Upper lobe of left lung (tissue), 6 donors: ENCODE results near the gene CXCR1. TPM values are rescaled to one million over a fixed set of nuclear protein-coding genes. Genes with fewer than 3 reads are reported as not detected.

Experiments used
- ATAC-seq, 2 donors: fragments of 200-7000 bp; cut with Tn5 transposase; one replicate each; pipeline ENCODE4 v1.9.1; 2022; ENCODE audit warnings: mild to moderate bottlenecking in 2 of 2, moderate library complexity in 2 of 2; ENCODE audit not compliant: low FRiP score in 2 of 2
- DNase-seq, 2 donors: peaks; one replicate each; pipeline ENCODE4 v3.0.0-alpha.2; 2019 to 2020
- H3K27ac ChIP-seq, 4 donors: fragments of 200-600 bp; sonication (generic); one replicate each; pipeline ENCODE4 v1.5.1; 2016 to 2019
- H3K27me3 ChIP-seq, 4 donors: fragments of 200-600 bp; sonication (generic); one replicate each; pipeline ENCODE4 v1.5.1; 2017 to 2019
- H3K36me3 ChIP-seq, 4 donors: fragments of 200-600 bp; sonication (generic); one replicate each; pipeline ENCODE4 v1.5.1; 2016 to 2019
- H3K4me1 ChIP-seq, 4 donors: fragments of 200-600 bp; sonication (generic); one replicate each; pipeline ENCODE4 v1.5.1; 2018 to 2019
- H3K4me3 ChIP-seq, 4 donors: fragments of 200-600 bp; sonication (generic); one replicate each; pipeline ENCODE4 v1.5.1; 2017 to 2019; ENCODE audit warnings: mild to moderate bottlenecking in 2 of 4, moderate library complexity in 1 of 4
- H3K9me3 ChIP-seq, 4 donors: fragments of 200-600 bp; sonication (generic); one replicate each; pipeline ENCODE4 v1.5.1; 2018 to 2019
- EP300 ChIP-seq, 4 donors: sonication (generic); formaldehyde crosslinking; IDR thresholded peaks; one replicate each; pipeline ENCODE4 v1.5.1; 2017; ENCODE audit warnings: antibody characterized with exemption in 4 of 4, control low read depth in 2 of 4
- POLR2A ChIP-seq, 4 donors: fragments of 450-650 bp; IDR thresholded peaks; one replicate each; pipeline ENCODE4 v1.5.1; 2016 to 2017; ENCODE audit warnings: antibody characterized with exemption in 4 of 4, mild to moderate bottlenecking in 2 of 4
- POLR2AphosphoS5 ChIP-seq, 2 donors: sonication (generic); formaldehyde crosslinking; IDR thresholded peaks; one replicate each; pipeline ENCODE4 v1.5.1; 2017; ENCODE audit warnings: antibody characterized with exemption in 2 of 2
- WGBS, 2 donors: methylation state at CpG; one replicate each; pipeline ENCODE4 v1.1.5; 2017 to 2018; 5-methylcytosine and 5-hydroxymethylcytosine counted together
- total RNA-seq, 6 donors: library from RNA; depleted of rRNA in 4 of 6; stranded (reverse); fragments of >200 nt in 4 of 6; gene quantifications; one replicate each; pipeline versions ENCODE4 v1.1.0 to v1.2.1, GENCODE V29; 2016 to 2021
- TF ChIP-seq, protein P1 (sequence below), 6 experiments: fragments of 450-650 bp in 4 of 6; fragments of 200-600 bp in 2 of 6; sonication (generic) in 2 of 6; IDR thresholded peaks; one replicate each; pipeline ENCODE4 v1.5.1; 2016 to 2019; ENCODE audit warnings: antibody characterized with exemption in 6 of 6
- donor health status: DM: no; HTN: no; CAD: no; lungs with moderate emphysema.
- donor health status: DM: no; HTN: yes; CAD: no; lungs with severe emphysema.

The CXCR1 gene
- total RNA-seq, 6 donors from 2014 or later, result 1.3 to 17.2 (median 6.4) TPM

DNA sequence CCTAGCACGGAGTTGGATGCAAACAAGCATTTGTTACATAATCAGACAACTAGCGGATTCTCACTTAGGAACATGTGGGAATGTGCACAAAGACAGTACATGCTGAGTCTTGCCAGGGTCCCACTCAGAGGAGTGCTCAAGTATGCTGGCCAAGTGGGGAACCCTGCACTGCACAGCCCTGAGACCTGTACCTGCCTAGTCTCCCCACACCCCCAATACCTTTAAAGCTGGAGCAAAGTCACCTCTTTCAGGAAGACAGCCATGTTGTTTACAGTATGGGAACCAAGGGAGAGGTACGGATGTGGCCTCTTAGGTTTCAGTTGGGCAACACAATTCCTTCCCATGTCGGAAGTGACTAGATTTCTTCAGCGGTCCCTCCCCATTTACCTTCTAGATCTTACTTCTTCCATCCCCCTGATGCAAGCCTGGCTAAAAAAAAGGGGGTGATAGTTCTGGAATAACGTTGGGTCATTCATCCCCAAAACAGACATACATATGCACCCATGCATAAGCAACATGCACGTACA, 10.7 kb downstream of the CXCR1 start:
- ATAC-seq, result no peak
- TF ChIP-seq POLR2AphosphoS5 (IDR thresholded peaks at IDR 0.05) (no peak), POLR2A (IDR thresholded peaks at IDR 0.05) (no peak), EP300 (IDR thresholded peaks at IDR 0.05) (no peak)
- TF ChIP-seq, protein P1, sequence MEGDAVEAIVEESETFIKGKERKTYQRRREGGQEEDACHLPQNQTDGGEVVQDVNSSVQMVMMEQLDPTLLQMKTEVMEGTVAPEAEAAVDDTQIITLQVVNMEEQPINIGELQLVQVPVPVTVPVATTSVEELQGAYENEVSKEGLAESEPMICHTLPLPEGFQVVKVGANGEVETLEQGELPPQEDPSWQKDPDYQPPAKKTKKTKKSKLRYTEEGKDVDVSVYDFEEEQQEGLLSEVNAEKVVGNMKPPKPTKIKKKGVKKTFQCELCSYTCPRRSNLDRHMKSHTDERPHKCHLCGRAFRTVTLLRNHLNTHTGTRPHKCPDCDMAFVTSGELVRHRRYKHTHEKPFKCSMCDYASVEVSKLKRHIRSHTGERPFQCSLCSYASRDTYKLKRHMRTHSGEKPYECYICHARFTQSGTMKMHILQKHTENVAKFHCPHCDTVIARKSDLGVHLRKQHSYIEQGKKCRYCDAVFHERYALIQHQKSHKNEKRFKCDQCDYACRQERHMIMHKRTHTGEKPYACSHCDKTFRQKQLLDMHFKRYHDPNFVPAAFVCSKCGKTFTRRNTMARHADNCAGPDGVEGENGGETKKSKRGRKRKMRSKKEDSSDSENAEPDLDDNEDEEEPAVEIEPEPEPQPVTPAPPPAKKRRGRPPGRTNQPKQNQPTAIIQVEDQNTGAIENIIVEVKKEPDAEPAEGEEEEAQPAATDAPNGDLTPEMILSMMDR (IDR thresholded peaks at IDR 0.05), result no peak

DNA sequence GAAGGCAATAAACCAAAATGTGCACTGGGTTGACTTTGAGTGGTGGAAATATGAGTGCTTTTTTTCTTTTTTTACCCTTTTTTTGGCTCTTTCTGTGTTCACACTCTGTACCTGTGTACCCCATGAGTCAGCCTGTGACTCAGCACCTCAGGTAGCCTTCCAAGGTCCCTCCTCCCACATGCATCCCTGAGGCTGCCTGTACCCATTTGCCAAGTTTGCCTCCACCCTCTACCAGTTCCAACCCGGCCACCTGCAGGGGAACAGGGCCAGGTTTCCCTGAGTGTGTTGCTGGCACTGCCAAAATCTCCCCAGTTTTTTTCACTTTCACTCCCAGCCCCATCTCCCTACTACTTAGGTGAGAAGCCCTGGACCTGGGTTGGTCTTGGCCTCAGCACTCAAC, 14.0 kb downstream of the CXCR1 start:
- no peak for TF ChIP-seq POLR2AphosphoS5 (IDR thresholded peaks at IDR 0.05)
- no peak for TF ChIP-seq EP300 (IDR thresholded peaks at IDR 0.05)
- TF ChIP-seq, protein P1 (IDR thresholded peaks at IDR 0.05), result no peak
- no peak for TF ChIP-seq POLR2A (IDR thresholded peaks at IDR 0.05)
- 58 to 67% methylated on average over 1 of the region's 1 CpG for WGBS, 2 donors
- DNase-seq (no peak), ATAC-seq (no peak)
- H3K4me1 ChIP-seq, result no peaks in the 10 kb centered on the region
- no peaks in the 10 kb centered on the region for H3K9me3 ChIP-seq
- H3K27ac ChIP-seq, result no peak overlapping the region
- H3K36me3 ChIP-seq, result no peaks in the 10 kb centered on the region
- H3K4me3 ChIP-seq, result no peak overlapping the region
- H3K27me3 ChIP-seq, result no peaks in the 10 kb centered on the region

More for the DNA sequence above, 10.7 kb downstream of the CXCR1 start:
- Histone ChIP-seq H3K4me1 (no peaks in the 10 kb centered on the region), H3K9me3 (no peaks in the 10 kb centered on the region), H3K27ac (peak overlapping the region in 3 of 4 donors; percentile 42 to 69 (median 54)), H3K4me3 (no peak overlapping the region), H3K36me3 (no peaks in the 10 kb centered on the region), H3K27me3 (no peaks in the 10 kb centered on the region)
- WGBS, 2 donors, result 70 to 80% methylated on average over 7 of the region's 7 CpGs
- DNase-seq, result no peak

DNA sequence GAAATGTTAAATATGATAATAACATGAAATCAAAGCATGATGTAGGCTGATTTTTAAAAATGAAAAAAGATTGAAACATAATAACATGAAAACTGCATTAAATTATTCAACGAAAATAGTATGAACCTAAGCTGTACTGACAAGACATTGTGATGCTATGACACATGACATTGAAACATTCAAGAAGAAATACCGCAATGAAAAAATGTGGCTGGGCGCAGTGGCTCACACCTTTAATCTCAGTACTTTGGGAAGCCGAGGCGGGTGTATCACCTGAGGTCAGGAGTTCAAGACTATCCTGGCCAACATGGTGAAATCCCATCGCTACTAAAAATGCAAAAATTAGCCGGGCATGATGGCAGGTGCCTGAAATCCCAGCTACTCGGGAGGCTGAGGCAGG, 14.6 kb downstream of the CXCR1 start:
- H3K4me3 ChIP-seq, result no peak overlapping the region
- H3K27me3 ChIP-seq, result no peaks in the 10 kb centered on the region
- H3K36me3 ChIP-seq, result no peaks in the 10 kb centered on the region
- no peaks in the 10 kb centered on the region for H3K9me3 ChIP-seq
- TF ChIP-seq EP300 (IDR thresholded peaks at IDR 0.05) (no peak), POLR2A (IDR thresholded peaks at IDR 0.05) (no peak), POLR2AphosphoS5 (IDR thresholded peaks at IDR 0.05) (no peak)
- TF ChIP-seq, protein P1 (IDR thresholded peaks at IDR 0.05), result no peak
- no peak for DNase-seq
- H3K27ac ChIP-seq, result no peak overlapping the region
- no peak for ATAC-seq
- H3K4me1 ChIP-seq, result no peaks in the 10 kb centered on the region
- 93 to 96% methylated on average over 8 of the region's 8 CpGs for WGBS, 2 donors

DNA sequence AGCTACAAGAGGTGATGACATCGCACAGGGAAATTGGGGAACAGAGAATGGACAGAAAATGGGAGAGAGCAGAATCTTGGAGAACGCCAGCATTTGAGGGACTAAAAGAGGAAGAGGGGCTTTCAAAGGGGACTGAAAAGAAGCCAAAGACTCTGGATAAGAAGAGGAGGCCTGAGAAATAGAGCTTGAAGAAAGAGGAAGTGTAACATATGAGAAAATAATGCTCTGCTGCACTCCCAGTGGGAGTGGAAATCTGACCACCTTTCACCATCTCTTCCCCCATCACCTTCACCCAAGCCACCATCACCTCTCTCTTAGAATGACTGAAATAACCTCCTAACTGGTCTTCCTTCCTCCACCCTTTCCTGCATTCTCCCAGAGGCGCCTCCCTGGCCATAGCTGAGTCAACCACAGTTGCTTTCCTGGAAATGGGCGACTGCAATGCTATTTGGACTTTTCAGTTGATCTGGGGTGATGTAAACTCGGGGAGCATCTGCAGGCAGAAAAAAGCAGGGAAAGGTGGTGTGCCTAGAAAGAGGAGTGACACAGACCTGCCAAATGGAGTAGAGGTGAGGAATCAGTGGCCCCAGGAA, 16.8 kb downstream of the CXCR1 start:
- H3K27me3 ChIP-seq, result no peaks in the 10 kb centered on the region
- WGBS, 2 donors, result 71 to 76% methylated on average over 5 of the region's 5 CpGs
- ATAC-seq, result no peak

More for the DNA sequence above, 16.8 kb downstream of the CXCR1 start:
- Histone ChIP-seq H3K27ac (no peak overlapping the region), H3K4me3 (no peak overlapping the region), H3K4me1 (no peaks in the 10 kb centered on the region), H3K9me3 (no peaks in the 10 kb centered on the region), H3K36me3 (no peaks in the 10 kb centered on the region)
- DNase-seq, result no peak
- TF ChIP-seq EP300 (IDR thresholded peaks at IDR 0.05) (no peak), POLR2A (IDR thresholded peaks at IDR 0.05) (no peak), POLR2AphosphoS5 (IDR thresholded peaks at IDR 0.05) (no peak)
- TF ChIP-seq, protein P1 (IDR thresholded peaks at IDR 0.05), result no peak
